PFSK-1 (cell line): ENCODE measurements around the gene COA3.

Experiments used
- POLR2AphosphoS5 ChIP-seq: IDR thresholded peaks from 2 replicates; pipeline ENCODE4 v1.6.1; 2012; ENCODE audit warnings: low read depth, mild to moderate bottlenecking, control low read depth, low read length, moderate library complexity
- SIN3A ChIP-seq: IDR thresholded peaks from 2 replicates; pipeline ENCODE4 v1.6.1; 2012; ENCODE audit warnings: mild to moderate bottlenecking, low read length, moderate library complexity, borderline replicate concordance; ENCODE audit not compliant: insufficient read depth

DNA sequence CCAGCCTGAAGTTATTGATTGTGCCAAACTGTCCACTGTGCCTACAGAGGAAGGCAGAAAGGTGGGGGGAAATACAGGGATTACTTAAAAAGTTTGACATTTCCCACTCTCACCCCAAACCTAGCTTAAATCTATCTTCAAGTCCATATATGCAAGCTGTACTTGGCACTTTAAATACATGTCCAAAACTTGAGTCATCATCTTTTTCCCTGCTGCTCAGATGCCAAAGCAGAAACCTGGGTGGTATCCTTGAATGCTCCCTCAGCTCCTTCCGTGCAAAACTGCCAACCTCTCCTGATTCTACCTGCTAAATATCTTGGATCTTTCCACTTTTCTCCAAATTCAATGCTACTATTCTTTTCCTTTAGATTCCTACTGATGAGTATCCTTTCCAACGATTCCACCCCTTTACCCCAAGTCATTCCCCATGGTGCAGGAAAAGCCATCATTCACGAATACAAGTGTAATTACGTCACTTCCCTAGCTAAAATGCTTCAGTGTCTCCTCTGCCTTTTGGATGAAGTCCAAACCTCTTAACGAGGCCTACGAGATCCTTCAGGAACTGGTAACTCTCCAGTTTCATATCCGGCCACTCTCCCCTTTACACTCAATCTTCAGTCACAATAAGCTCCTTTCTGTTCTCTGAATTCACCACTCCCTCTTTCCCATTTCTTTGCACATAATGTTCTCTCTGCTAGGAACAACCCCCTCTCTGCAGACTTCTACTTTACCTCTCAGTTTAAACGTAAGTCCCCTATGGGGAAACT is 16.3 kb upstream of the COA3 start:
- peak; percentile 44; the same call in 1 of the 2 replicates for TF ChIP-seq POLR2AphosphoS5
- peak; percentile 78; the same call in 1 of the 2 replicates for TF ChIP-seq SIN3A
